ENCODE measurements around the gene DPM1.

The DPM1 gene

GRCh38 chr20:50959543-50960126 lies 1.3 kb upstream of the DPM1 start:
- Mint-ChIP-seq H3K27me3 (no peaks in the 10 kb centered on the region), H3K9me3 (no peaks in the 10 kb centered on the region), H3K27ac (peak overlapping the region; percentile 99), H3K4me1 (ENCODE audit: low read depth) (peaks cover 51% of the 10 kb centered on the region), H3K36me3 (ENCODE audit: low read depth) (peaks cover 48% of the 10 kb centered on the region), H3K4me3 (peak overlapping the region; percentile 95)

- Mint-ChIP-seq H3K4me3 (peak within 1 kb of the TSS; percentile 95), H3K36me3 (ENCODE audit: low read depth) (peaks cover 55% of the 10 kb centered on the region), H3K27me3 (no peaks in the 10 kb centered on the region), H3K4me1 (ENCODE audit: low read depth) (peaks cover 53% of the 10 kb centered on the region), H3K9me3 (no peaks in the 10 kb centered on the region), H3K27ac (peak within 1 kb of the TSS; percentile 99)
Observed at GRCh38 chr20:50958615-50959542, 547 bp upstream of the DPM1 start, which contains the start of gene MOCS3. MOCS3 (plus strand) TSS chr20:50958818; CDS start chr20:50958843, 25 bp downstream.

DNA sequence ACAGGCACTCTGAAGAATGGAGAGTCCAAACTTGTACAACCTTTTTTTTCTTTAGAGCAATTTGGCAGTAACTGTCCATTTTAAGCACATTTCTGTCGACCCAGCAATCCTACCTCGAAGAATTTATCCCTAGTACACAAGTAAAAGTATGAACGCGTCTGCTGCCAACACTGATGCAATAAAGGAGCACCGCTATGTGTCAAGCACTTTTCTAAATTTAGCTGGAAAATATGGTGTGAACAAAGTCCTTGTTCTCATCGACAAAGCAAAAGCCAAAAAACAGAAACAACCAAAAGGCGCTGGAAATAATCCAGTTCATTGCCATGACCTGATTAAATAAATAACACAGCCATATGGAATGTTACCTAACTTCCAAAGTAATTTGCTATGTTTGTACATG lies 1.1 kb downstream of the DPM1 start:
- H3K27me3 Mint-ChIP-seq: no peaks in the 10 kb centered on the region
- peaks cover 60% of the 10 kb centered on the region for H3K36me3 Mint-ChIP-seq (ENCODE audit: low read depth)
- peaks cover 53% of the 10 kb centered on the region for H3K4me1 Mint-ChIP-seq (ENCODE audit: low read depth)
- H3K27ac Mint-ChIP-seq: peak overlapping the region; percentile 99
- peak overlapping the region; percentile 95 for H3K4me3 Mint-ChIP-seq
- no peaks in the 10 kb centered on the region for H3K9me3 Mint-ChIP-seq

DNA sequence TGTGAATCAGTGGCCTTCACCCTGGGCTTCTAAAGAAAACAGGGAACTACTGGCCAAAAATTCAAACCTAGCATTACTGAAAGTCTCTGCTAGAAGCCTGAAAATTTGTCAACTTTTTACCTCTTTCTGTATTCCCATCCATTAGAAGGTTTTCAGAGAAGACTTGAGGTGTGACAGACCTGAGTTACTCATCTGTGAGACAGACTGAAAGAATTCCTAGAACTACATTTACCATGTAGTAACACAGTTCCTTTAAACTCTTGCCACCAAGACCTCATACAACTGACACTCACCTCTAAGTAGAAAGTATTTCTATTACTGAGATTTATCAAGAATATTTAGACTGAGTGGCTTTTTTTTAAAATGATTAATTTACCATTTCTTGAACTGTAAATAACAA lies 4.5 kb downstream of the DPM1 start:
- Mint-ChIP-seq H3K4me3 (no peak overlapping the region), H3K36me3 (ENCODE audit: low read depth) (peaks cover 65% of the 10 kb centered on the region), H3K4me1 (ENCODE audit: low read depth) (peaks cover 29% of the 10 kb centered on the region), H3K27me3 (no peaks in the 10 kb centered on the region), H3K9me3 (no peaks in the 10 kb centered on the region), H3K27ac (no peak overlapping the region)

DNA sequence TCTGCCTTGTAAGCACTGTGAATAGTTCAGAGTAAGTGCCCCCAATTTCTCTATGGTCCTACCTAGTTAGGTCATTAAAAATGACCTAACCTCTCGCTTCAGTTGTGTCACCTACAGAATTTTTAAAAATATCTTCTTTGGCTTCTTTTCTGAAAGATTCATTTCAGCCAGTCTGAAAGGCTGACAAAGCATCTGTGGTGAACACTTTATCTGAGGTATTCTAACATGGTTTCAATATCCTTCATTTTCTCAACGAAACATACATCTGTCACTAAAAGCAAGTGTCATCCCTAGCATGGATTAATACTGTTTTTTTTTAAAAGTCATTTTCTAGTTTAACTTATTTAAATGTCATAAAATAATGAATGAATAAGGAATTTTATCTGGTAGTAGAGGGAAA lies 5.1 kb downstream of the DPM1 start:
- H3K9me3 Mint-ChIP-seq: no peaks in the 10 kb centered on the region
- H3K4me3 Mint-ChIP-seq: no peak overlapping the region
- no peaks in the 10 kb centered on the region for H3K27me3 Mint-ChIP-seq
- H3K27ac Mint-ChIP-seq: no peak overlapping the region
- H3K36me3 Mint-ChIP-seq (ENCODE audit: low read depth): peaks cover 70% of the 10 kb centered on the region
- H3K4me1 Mint-ChIP-seq (ENCODE audit: low read depth): peaks cover 29% of the 10 kb centered on the region

- no peaks in the 10 kb centered on the region for H3K4me1 Mint-ChIP-seq (ENCODE audit: low read depth)
- H3K4me3 Mint-ChIP-seq: no peak overlapping the region
- no peaks in the 10 kb centered on the region for H3K9me3 Mint-ChIP-seq
- H3K27ac Mint-ChIP-seq: no peak overlapping the region
- H3K27me3 Mint-ChIP-seq: no peaks in the 10 kb centered on the region
- peaks cover 74% of the 10 kb centered on the region for H3K36me3 Mint-ChIP-seq (ENCODE audit: low read depth)
Observed at GRCh38 chr20:50948132-50948785, 10.1 kb downstream of the DPM1 start.

- Mint-ChIP-seq H3K27me3 (no peaks in the 10 kb centered on the region), H3K4me1 (ENCODE audit: low read depth) (no peaks in the 10 kb centered on the region), H3K9me3 (no peaks in the 10 kb centered on the region), H3K36me3 (ENCODE audit: low read depth) (peaks cover 70% of the 10 kb centered on the region), H3K4me3 (no peak overlapping the region), H3K27ac (no peak overlapping the region)
Observed at GRCh38 chr20:50943069-50943468, 15.3 kb downstream of the DPM1 start.

- Mint-ChIP-seq H3K36me3 (ENCODE audit: low read depth) (peaks cover 67% of the 10 kb centered on the region), H3K9me3 (no peaks in the 10 kb centered on the region), H3K4me3 (no peak overlapping the region), H3K4me1 (ENCODE audit: low read depth) (peaks cover 25% of the 10 kb centered on the region), H3K27ac (no peak overlapping the region), H3K27me3 (no peaks in the 10 kb centered on the region)
Observed at GRCh38 chr20:50933589-50933988, 24.7 kb downstream of the DPM1 start.

- peak overlapping the region; percentile 81 for H3K4me3 Mint-ChIP-seq
- H3K27ac Mint-ChIP-seq: peak overlapping the region; percentile 93
- H3K27me3 Mint-ChIP-seq: no peaks in the 10 kb centered on the region
- no peaks in the 10 kb centered on the region for H3K9me3 Mint-ChIP-seq
- peaks cover 33% of the 10 kb centered on the region for H3K4me1 Mint-ChIP-seq (ENCODE audit: low read depth)
- H3K36me3 Mint-ChIP-seq (ENCODE audit: low read depth): peaks cover 70% of the 10 kb centered on the region
Observed at GRCh38 chr20:50932691-50933280, 25.5 kb downstream of the DPM1 start.

DNA sequence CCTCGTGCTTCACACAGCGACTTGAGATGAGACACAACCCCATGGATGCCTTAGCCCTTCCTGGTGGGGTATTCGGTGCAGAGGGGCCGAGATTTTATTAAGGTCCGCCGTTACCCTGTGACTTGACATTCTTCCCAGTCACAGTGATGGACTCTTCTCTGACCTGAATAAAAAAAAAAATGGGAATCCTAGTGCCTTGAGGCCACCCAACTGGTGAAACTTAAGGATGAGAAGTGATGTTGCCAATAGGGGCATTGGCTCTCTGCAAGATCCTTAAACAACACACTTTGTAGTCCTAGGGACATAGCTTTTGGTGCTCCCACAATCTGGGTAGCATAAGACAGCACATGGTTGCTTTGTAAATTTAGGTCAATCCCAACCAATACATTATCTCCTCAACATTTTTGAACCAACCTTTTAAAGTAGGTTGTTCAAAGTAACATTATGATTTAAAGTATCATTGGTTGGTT lies 26.3 kb downstream of the DPM1 start:
- Mint-ChIP-seq H3K9me3 (no peaks in the 10 kb centered on the region), H3K4me1 (ENCODE audit: low read depth) (peaks cover 40% of the 10 kb centered on the region), H3K27ac (peak overlapping the region; percentile 93), H3K27me3 (no peaks in the 10 kb centered on the region), H3K4me3 (peak overlapping the region; percentile 81), H3K36me3 (ENCODE audit: low read depth) (peaks cover 75% of the 10 kb centered on the region)

- peak within 1 kb of the TSS; percentile 93 for H3K4me3 Mint-ChIP-seq
- peaks cover 46% of the 10 kb centered on the region for H3K4me1 Mint-ChIP-seq (ENCODE audit: low read depth)
- peaks cover 75% of the 10 kb centered on the region for H3K36me3 Mint-ChIP-seq (ENCODE audit: low read depth)
- peak within 1 kb of the TSS; percentile 93 for H3K27ac Mint-ChIP-seq
- no peaks in the 10 kb centered on the region for H3K27me3 Mint-ChIP-seq
- H3K9me3 Mint-ChIP-seq: no peaks in the 10 kb centered on the region
Observed at GRCh38 chr20:50931306-50932015, 26.9 kb downstream of the DPM1 start, which contains the start of gene ADNP. ADNP (minus strand) TSS chr20:50931437; CDS start chr20:50903996, 27,441 bp downstream.

- Mint-ChIP-seq H3K27me3 (no peaks in the 10 kb centered on the region), H3K27ac (peak overlapping the region; percentile 86), H3K9me3 (no peaks in the 10 kb centered on the region), H3K36me3 (ENCODE audit: low read depth) (peaks cover 71% of the 10 kb centered on the region), H3K4me1 (ENCODE audit: low read depth) (peaks cover 49% of the 10 kb centered on the region), H3K4me3 (peak overlapping the region; percentile 81)
Observed at GRCh38 chr20:50930976-50931305, 27.4 kb downstream of the DPM1 start.

DNA sequence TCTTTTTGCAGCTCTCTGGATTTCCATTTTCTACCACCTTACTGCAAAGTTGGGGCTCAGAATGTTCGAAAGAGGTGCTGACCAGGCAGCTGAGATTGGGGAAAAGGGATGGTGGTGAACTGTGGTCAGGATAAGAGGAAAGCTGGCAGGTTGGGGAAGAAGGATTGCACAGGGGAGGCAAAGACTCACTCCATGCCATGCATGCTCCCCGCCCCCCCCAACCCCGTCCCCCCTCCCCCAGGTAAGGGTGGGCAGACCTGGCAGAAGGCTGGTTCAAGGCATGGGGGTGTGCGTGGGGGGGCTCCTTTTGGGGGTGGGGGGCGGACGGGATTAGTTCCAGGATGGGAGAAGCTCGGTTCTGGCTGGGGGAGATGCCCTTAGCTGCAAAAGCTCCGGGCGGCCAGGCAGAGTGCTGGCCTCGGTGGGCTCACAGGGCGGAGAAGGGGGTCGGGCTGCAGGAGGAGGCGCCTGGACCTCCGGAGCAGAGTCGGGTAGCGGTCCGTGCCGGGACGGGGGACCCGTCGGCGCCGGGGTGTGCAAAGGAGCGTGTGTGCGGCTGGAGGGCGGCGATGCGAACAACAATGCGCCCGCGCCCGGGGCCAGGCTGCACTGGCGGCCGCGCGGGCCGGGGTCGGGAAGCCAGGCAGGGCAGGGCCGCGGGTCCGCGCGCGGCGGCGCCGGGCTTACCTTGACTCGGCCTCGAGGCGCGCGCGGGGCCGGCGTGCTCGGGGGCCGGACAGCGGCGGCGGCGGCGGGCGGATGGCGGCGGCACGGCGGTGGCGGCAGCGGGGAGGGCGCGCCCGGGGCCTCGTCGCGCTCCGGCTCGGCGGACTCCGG lies 28.0 kb downstream of the DPM1 start:
- Mint-ChIP-seq H3K27me3 (no peaks in the 10 kb centered on the region), H3K27ac (peak overlapping the region; percentile 90), H3K36me3 (ENCODE audit: low read depth) (peaks cover 71% of the 10 kb centered on the region), H3K9me3 (no peaks in the 10 kb centered on the region), H3K4me1 (ENCODE audit: low read depth) (peaks cover 55% of the 10 kb centered on the region), H3K4me3 (peak overlapping the region; percentile 93)
